ENCODE data around the gene DYSF. TPM values are rescaled to one million over a fixed set of nuclear protein-coding genes. Genes with fewer than 3 reads are reported as not detected.

DYSF gene
- polyA plus RNA-seq, 1 donor (not counting 4 experiments of a cell fraction or from before 2014, with no cell fraction given): 8.2 TPM

DNA sequence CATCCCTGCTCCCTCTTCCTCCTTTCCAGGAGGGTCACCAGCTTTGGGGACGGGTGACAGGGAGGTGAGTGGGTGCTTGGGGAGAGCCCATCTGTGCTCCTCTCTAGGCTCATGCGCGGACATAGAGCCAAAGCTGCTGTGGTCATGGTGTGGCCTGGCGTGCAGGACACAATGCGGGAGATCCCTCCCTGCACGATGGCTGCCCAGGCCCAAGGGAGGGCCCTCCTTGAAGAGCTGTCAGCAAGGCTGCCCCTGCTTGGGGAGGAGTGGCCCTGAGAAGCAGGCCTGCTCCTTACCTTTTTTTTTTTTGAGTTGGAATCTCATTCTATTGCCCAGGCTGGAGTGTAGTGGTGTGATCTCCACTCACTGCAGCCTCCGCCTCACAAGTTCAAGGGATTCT, 111.4 kb downstream of the DYSF start:
- FAIRE-seq (no peak), DNase-seq (ENCODE audit: low read depth, low spot score) (no peak)
- H3K9me1 ChIP-seq (ENCODE audit: control insufficient read depth, extremely low read depth, insufficient read depth, low read length): no peaks in the 10 kb centered on the region
- no peak overlapping the region for H3K4me3 ChIP-seq (ENCODE audit: control insufficient read depth in 2 of 3, extremely low read depth in 1 of 3, insufficient read depth in 2 of 3, low read depth in 1 of 3, low read length in 3 of 3)
- H4K20me1 ChIP-seq (ENCODE audit: control insufficient read depth, extremely low read depth, insufficient read depth, low read length): no peaks in the 10 kb centered on the region
- no peaks in the 10 kb centered on the region for H3K36me3 ChIP-seq (ENCODE audit: control insufficient read depth in 2 of 2, extremely low read depth in 1 of 2, insufficient read depth in 2 of 2, low read length in 2 of 2)
- no peak overlapping the region for H3K9ac ChIP-seq (ENCODE audit: control insufficient read depth, extremely low read depth, insufficient read depth, low read length)
- H3K79me2 ChIP-seq (ENCODE audit: control insufficient read depth, insufficient read depth, low read length): no peaks in the 10 kb centered on the region
- no peak overlapping the region for H3K27ac ChIP-seq (ENCODE audit: control insufficient read depth, insufficient read depth, low read length)
- no peak overlapping the region for H2AFZ ChIP-seq (ENCODE audit: control insufficient read depth, low read length)
- H3K4me2 ChIP-seq (ENCODE audit: control insufficient read depth, extremely low read depth, insufficient read depth, low read depth, low read length): no peak overlapping the region
- H3K4me1 ChIP-seq (ENCODE audit: control insufficient read depth, extremely low read depth, insufficient read depth, low read length): no peaks in the 10 kb centered on the region
- no peak for TF ChIP-seq EZH2 (IDR thresholded peaks at IDR 0.05; ENCODE audit: low read length)
- TF ChIP-seq, protein P1, sequence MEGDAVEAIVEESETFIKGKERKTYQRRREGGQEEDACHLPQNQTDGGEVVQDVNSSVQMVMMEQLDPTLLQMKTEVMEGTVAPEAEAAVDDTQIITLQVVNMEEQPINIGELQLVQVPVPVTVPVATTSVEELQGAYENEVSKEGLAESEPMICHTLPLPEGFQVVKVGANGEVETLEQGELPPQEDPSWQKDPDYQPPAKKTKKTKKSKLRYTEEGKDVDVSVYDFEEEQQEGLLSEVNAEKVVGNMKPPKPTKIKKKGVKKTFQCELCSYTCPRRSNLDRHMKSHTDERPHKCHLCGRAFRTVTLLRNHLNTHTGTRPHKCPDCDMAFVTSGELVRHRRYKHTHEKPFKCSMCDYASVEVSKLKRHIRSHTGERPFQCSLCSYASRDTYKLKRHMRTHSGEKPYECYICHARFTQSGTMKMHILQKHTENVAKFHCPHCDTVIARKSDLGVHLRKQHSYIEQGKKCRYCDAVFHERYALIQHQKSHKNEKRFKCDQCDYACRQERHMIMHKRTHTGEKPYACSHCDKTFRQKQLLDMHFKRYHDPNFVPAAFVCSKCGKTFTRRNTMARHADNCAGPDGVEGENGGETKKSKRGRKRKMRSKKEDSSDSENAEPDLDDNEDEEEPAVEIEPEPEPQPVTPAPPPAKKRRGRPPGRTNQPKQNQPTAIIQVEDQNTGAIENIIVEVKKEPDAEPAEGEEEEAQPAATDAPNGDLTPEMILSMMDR (optimal IDR thresholded peaks at IDR 0.05 in 1 of 3, IDR thresholded peaks at IDR 0.05 in 1 of 3, conservative IDR thresholded peaks at IDR 0.05 in 1 of 3; ENCODE audit: extremely low read depth in 1 of 3, insufficient read depth in 2 of 3, low read length in 3 of 3): no peak
- dilution Hi-C loops (cut with MboI; ENCODE audit: extremely low pct_ligation_motif_present, low sequenced_read_pairs): no loop called here
- H3K27me3 ChIP-seq (ENCODE audit: control insufficient read depth, extremely low read depth, insufficient read depth, low read length): peaks cover 15% of the 10 kb centered on the region
- no peaks in the 10 kb centered on the region for H3K9me3 ChIP-seq (ENCODE audit: control insufficient read depth, low read depth, low read length)

GRCh38 chr2:71566372-71566771, 113.0 kb downstream of the DYSF start:
- H3K4me1 ChIP-seq (ENCODE audit: control insufficient read depth, extremely low read depth, insufficient read depth, low read length): no peaks in the 10 kb centered on the region
- H3K4me3 ChIP-seq (ENCODE audit: control insufficient read depth in 2 of 3, extremely low read depth in 1 of 3, insufficient read depth in 2 of 3, low read depth in 1 of 3, low read length in 3 of 3): no peak overlapping the region
- H3K9me1 ChIP-seq (ENCODE audit: control insufficient read depth, extremely low read depth, insufficient read depth, low read length): no peaks in the 10 kb centered on the region
- TF ChIP-seq EZH2 (IDR thresholded peaks at IDR 0.05; ENCODE audit: low read length): no peak
- TF ChIP-seq, protein P1 (optimal IDR thresholded peaks at IDR 0.05 in 1 of 3, IDR thresholded peaks at IDR 0.05 in 1 of 3, conservative IDR thresholded peaks at IDR 0.05 in 1 of 3; ENCODE audit: extremely low read depth in 1 of 3, insufficient read depth in 2 of 3, low read length in 3 of 3): no peak
- no peaks in the 10 kb centered on the region for H3K9me3 ChIP-seq (ENCODE audit: control insufficient read depth, low read depth, low read length)
- FAIRE-seq: no peak
- DNase-seq (ENCODE audit: low read depth, low spot score): no peak
- H3K4me2 ChIP-seq (ENCODE audit: control insufficient read depth, extremely low read depth, insufficient read depth, low read depth, low read length): no peak overlapping the region
- H2AFZ ChIP-seq (ENCODE audit: control insufficient read depth, low read length): no peak overlapping the region
- no peaks in the 10 kb centered on the region for H4K20me1 ChIP-seq (ENCODE audit: control insufficient read depth, extremely low read depth, insufficient read depth, low read length)
- H3K27ac ChIP-seq (ENCODE audit: control insufficient read depth, insufficient read depth, low read length): no peak overlapping the region
- dilution Hi-C loops (cut with MboI; ENCODE audit: extremely low pct_ligation_motif_present, low sequenced_read_pairs): no loop called here
- no peaks in the 10 kb centered on the region for H3K36me3 ChIP-seq (ENCODE audit: control insufficient read depth in 2 of 2, extremely low read depth in 1 of 2, insufficient read depth in 2 of 2, low read length in 2 of 2)
- peaks cover 5% of the 10 kb centered on the region for H3K27me3 ChIP-seq (ENCODE audit: control insufficient read depth, extremely low read depth, insufficient read depth, low read length)
- no peak overlapping the region for H3K9ac ChIP-seq (ENCODE audit: control insufficient read depth, extremely low read depth, insufficient read depth, low read length)
- no peaks in the 10 kb centered on the region for H3K79me2 ChIP-seq (ENCODE audit: control insufficient read depth, insufficient read depth, low read length)

All from keratinocyte (primary cell).